Caco-2 (cell line): ENCODE data around the gene CPVL. TPM values are rescaled to one million over a fixed set of nuclear protein-coding genes. Genes with fewer than 3 reads are reported as not detected.

Experiments
- BruUV-seq: library from RNA; stranded (reverse); fragments of 400-500 nt; replicated peaks from 2 replicates; lab custom pipeline; 2021; lab: Mats Ljungman, UMichigan
- CTCF ChIA-PET: fragments of 300-600 bp; sonication (Branson Sonifier 250); formaldehyde crosslinking; loops from one replicate; lab custom pipeline; 2022; ENCODE audit warnings: antibody characterized with exemption; lab: Charles Lee
- POLR2A ChIA-PET: fragments of 300-600 bp; sonication (Branson Sonifier 250); formaldehyde crosslinking; loops from one replicate; lab custom pipeline; 2022; ENCODE audit warnings: antibody characterized with exemption; lab: Charles Lee
- DNase-seq, 2 experiments: peaks; one replicate each; pipeline versions ENCODE4 v3.0.0 to v3.0.0-alpha.2; 2020 to 2022
- H3K27me3 ChIP-seq: replicated peaks from 2 replicates; pipeline ENCODE4 v1.6.0; 2011; ENCODE audit warnings: low read length; ENCODE audit not compliant: control insufficient read depth, insufficient read depth
- H3K36me3 ChIP-seq: 2 replicates; pipeline ENCODE4 v1.5.1; 2011; ENCODE audit warnings: low read length; ENCODE audit not compliant: control insufficient read depth, insufficient read depth
- H3K4me1 ChIP-seq: fragments of 250-450 bp; sonication (Bioruptor Pico); 2 replicates; pipeline ENCODE4 v1.5.1; 2020; ENCODE audit warnings: mild to moderate bottlenecking
- H3K4me3 ChIP-seq: 2 replicates; pipeline ENCODE4 v1.5.1; 2011; ENCODE audit warnings: low read depth, mild to moderate bottlenecking, control low read depth, low read length
- H3K9me3 ChIP-seq: fragments of 250-450 bp; sonication (Bioruptor Pico); 2 replicates; pipeline ENCODE4 v1.5.1; 2020; ENCODE audit warnings: mild to moderate bottlenecking, moderate library complexity
- H3K27ac Mint-ChIP-seq: one replicate; pipeline ENCODE4 v1.8.0; 2022; ENCODE audit warnings: mixed read lengths; ENCODE audit not compliant: unreplicated experiment
- H3K27me3 Mint-ChIP-seq: one replicate; pipeline ENCODE4 v1.8.0; 2022; ENCODE audit warnings: mixed read lengths; ENCODE audit not compliant: insufficient read depth, unreplicated experiment
- H3K36me3 Mint-ChIP-seq: one replicate; pipeline ENCODE4 v1.8.0; 2022; ENCODE audit warnings: mild to moderate bottlenecking, mixed read lengths; ENCODE audit not compliant: insufficient read depth, unreplicated experiment
- H3K4me1 Mint-ChIP-seq: one replicate; pipeline ENCODE4 v1.8.0; 2022; ENCODE audit warnings: low read depth, mixed read lengths; ENCODE audit not compliant: unreplicated experiment
- H3K4me3 Mint-ChIP-seq: one replicate; pipeline ENCODE4 v1.8.0; 2022; ENCODE audit warnings: mild to moderate bottlenecking, moderate library complexity, mixed read lengths; ENCODE audit not compliant: unreplicated experiment
- H3K9me3 Mint-ChIP-seq: one replicate; pipeline ENCODE4 v1.8.0; 2022; ENCODE audit warnings: mixed read lengths; ENCODE audit not compliant: unreplicated experiment
- intact Hi-C: fragments of 100-400 bp; cut with micrococcal nuclease; formaldehyde crosslinking; loops from one replicate; pipeline ENCODE4 v1.10.0; 2022; ENCODE audit not compliant: unreplicated experiment
- total RNA-seq: library from RNA; stranded (reverse); gene quantifications from 2 replicates; pipeline ENCODE4 v1.2.3, GENCODE V29; 2022
- TF ChIP-seq, protein P1 (sequence below), 2 experiments: fragments of 200-600 bp in 1 of 2; IDR thresholded peaks; 1 replicate in 1 of 2; 2 replicates in 1 of 2; pipeline versions ENCODE4 v1.5.1 to v1.8.0; 2011 to 2022; ENCODE audit warnings: antibody characterized with exemption in 1 of 2, control low read depth in 1 of 2, inconsistent platforms in 1 of 2, low read depth in 1 of 2, low read length in 1 of 2, mild to moderate bottlenecking in 1 of 2, moderate library complexity in 1 of 2; ENCODE audit not compliant: insufficient read depth in 1 of 2, severe bottlenecking in 1 of 2, unreplicated experiment in 1 of 2

The CPVL gene
- total RNA-seq, 1 experiment from 2014 or later: 109 TPM

DNA sequence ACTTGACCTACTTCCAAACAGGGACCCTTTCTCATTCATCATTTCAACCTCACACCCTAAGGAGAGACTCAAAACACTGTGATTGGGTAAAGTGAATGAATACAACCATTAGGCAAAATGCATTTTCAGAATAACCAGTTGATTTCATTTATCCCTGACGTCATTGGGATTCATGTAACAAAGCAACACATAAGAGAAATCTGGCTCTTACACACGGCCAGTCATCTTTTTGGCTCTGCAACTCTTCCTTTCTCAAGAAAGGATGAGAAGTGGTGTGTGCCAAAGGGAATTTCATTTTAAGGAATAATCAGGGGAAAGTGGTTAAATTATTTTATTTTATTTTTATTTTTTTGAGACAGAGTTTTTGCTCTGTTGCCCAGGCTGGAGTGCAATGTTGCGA is 83.1 kb downstream of the CPVL start:
- H3K4me3 Mint-ChIP-seq: no peak overlapping the region
- Histone ChIP-seq H3K4me3 (no peak overlapping the region), H3K9me3 (no peaks in the 10 kb centered on the region), H3K27me3 (no peaks in the 10 kb centered on the region), H3K4me1 (no peaks in the 10 kb centered on the region), H3K36me3 (peaks cover 2% of the 10 kb centered on the region)
- no peak overlapping the region for H3K27ac Mint-ChIP-seq
- H3K36me3 Mint-ChIP-seq: peaks cover 11% of the 10 kb centered on the region
- intact Hi-C loops: no loop called here
- TF ChIP-seq, protein P1, sequence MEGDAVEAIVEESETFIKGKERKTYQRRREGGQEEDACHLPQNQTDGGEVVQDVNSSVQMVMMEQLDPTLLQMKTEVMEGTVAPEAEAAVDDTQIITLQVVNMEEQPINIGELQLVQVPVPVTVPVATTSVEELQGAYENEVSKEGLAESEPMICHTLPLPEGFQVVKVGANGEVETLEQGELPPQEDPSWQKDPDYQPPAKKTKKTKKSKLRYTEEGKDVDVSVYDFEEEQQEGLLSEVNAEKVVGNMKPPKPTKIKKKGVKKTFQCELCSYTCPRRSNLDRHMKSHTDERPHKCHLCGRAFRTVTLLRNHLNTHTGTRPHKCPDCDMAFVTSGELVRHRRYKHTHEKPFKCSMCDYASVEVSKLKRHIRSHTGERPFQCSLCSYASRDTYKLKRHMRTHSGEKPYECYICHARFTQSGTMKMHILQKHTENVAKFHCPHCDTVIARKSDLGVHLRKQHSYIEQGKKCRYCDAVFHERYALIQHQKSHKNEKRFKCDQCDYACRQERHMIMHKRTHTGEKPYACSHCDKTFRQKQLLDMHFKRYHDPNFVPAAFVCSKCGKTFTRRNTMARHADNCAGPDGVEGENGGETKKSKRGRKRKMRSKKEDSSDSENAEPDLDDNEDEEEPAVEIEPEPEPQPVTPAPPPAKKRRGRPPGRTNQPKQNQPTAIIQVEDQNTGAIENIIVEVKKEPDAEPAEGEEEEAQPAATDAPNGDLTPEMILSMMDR (IDR thresholded peaks at IDR 0.05; ENCODE audit: insufficient read depth in 1 of 2, low read depth in 1 of 2, low read length in 1 of 2, severe bottlenecking in 1 of 2, unreplicated experiment in 1 of 2): no peak
- H3K27me3 Mint-ChIP-seq: no peaks in the 10 kb centered on the region
- no peaks in the 10 kb centered on the region for H3K4me1 Mint-ChIP-seq
- H3K9me3 Mint-ChIP-seq: peaks cover 9% of the 10 kb centered on the region
- CTCF ChIA-PET: no interaction called here
- POLR2A ChIA-PET: no interaction called here
- BruUV-seq: no TSS peak
- DNase-seq: no peak

DNA sequence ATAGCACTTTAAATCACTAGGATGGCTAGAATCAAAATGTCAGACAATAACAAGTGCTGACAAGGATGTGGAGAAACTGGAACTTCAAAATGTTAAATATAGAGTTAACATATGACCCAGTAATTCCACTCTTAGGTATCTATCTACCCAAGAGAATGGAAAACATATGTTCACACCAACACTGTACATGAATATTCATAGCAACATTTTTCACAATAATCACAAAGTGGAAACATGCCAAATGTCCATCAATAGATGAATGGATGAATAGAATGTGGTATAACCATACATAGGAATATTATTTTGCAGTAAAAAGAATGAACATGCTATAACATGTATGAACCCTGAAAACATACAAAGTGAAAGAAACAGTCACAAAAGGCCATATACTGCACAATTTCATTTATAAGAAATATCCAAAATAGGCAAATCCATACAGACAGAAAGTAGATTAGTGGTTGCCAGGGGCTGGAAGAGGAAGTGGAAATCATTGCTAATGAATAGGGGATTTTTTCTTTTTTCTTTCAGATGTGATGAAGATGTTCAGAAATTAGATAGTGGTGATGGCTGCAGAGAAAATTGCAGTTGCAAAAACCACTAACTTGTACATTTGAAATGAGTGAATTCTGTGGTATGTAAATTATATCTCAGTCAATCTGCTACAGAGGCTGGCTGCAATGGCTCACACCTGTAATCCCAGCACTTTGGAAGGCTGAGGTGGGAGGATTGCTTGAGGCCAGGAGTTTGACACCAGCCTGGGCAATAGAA is 93.0 kb downstream of the CPVL start:
- H3K4me1 Mint-ChIP-seq: no peaks in the 10 kb centered on the region
- Histone ChIP-seq H3K4me1 (no peaks in the 10 kb centered on the region), H3K9me3 (no peaks in the 10 kb centered on the region), H3K27me3 (no peaks in the 10 kb centered on the region), H3K4me3 (no peak overlapping the region), H3K36me3 (no peaks in the 10 kb centered on the region)
- DNase-seq: no peak
- no peaks in the 10 kb centered on the region for H3K36me3 Mint-ChIP-seq
- BruUV-seq: no TSS peak
- intact Hi-C loops: no loop called here
- ChIA-PET POLR2A (no interaction called here), CTCF (no interaction called here)
- no peaks in the 10 kb centered on the region for H3K27me3 Mint-ChIP-seq
- H3K4me3 Mint-ChIP-seq: no peak overlapping the region
- TF ChIP-seq, protein P1 (IDR thresholded peaks at IDR 0.05; ENCODE audit: insufficient read depth in 1 of 2, low read depth in 1 of 2, low read length in 1 of 2, severe bottlenecking in 1 of 2, unreplicated experiment in 1 of 2): no peak
- H3K9me3 Mint-ChIP-seq: peaks cover 24% of the 10 kb centered on the region
- no peak overlapping the region for H3K27ac Mint-ChIP-seq

DNA sequence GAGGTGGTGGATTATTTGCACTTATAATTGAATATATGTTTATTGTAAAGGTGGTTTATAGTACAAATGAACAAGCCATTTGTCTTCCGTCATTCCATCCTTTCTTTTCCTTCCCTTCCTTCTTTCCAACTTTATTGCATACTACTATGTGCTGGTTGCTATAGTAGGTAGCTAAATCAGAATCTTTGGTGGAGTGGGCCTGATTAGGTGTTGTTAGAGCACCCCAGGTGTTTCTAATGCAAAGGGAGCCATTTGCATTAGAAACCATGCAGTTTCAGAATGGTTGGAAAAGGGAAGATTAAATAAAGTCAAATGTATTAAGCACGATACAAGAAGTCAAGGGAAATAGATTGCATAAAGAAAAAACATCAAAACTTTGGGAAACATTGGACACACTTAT is 99.4 kb downstream of the CPVL start:
- no peak for DNase-seq
- H3K36me3 Mint-ChIP-seq: no peaks in the 10 kb centered on the region
- H3K9me3 Mint-ChIP-seq: peaks cover 12% of the 10 kb centered on the region
- H3K27ac Mint-ChIP-seq: no peak overlapping the region
- no peaks in the 10 kb centered on the region; the same call in 1 of the 2 replicates for H3K4me1 ChIP-seq
- no peaks in the 10 kb centered on the region for H3K36me3 ChIP-seq
- H3K9me3 ChIP-seq: no peaks in the 10 kb centered on the region
- no peak overlapping the region for H3K4me3 ChIP-seq
- H3K4me3 Mint-ChIP-seq: no peak overlapping the region
- CTCF ChIA-PET: no interaction called here
- H3K4me1 Mint-ChIP-seq: peaks cover 13% of the 10 kb centered on the region
- POLR2A ChIA-PET: no interaction called here
- H3K27me3 Mint-ChIP-seq: no peaks in the 10 kb centered on the region
- H3K27me3 ChIP-seq: no peaks in the 10 kb centered on the region
- intact Hi-C loops: no loop called here
- BruUV-seq: no TSS peak
- TF ChIP-seq, protein P1 (IDR thresholded peaks at IDR 0.05; ENCODE audit: insufficient read depth in 1 of 2, low read depth in 1 of 2, low read length in 1 of 2, severe bottlenecking in 1 of 2, unreplicated experiment in 1 of 2): no peak
